ENCODE results near the gene IL27RA.
"Not testable (repeated sequence)": the region's sequence is repeated elsewhere in the genome, so short reads cannot be mapped to it uniquely, and the experiment has no call there.

Gene IL27RA

GRCh38 chr19:14030997-14031718, 404 bp upstream of the IL27RA start:
- no peak for DNase-seq (ENCODE audit: low read depth)

GRCh38 chr19:14033946-14034345, 2.4 kb downstream of the IL27RA start:
- no peak for DNase-seq (ENCODE audit: low read depth)

- DNase-seq (ENCODE audit: low read depth) = not testable (repeated sequence)
Observed at GRCh38 chr19:14035159-14035558, 3.6 kb downstream of the IL27RA start.

- no peak for DNase-seq (ENCODE audit: low read depth)
Observed at GRCh38 chr19:14035706-14036105, 4.1 kb downstream of the IL27RA start.

- DNase-seq (ENCODE audit: low read depth) = no peak
Observed at GRCh38 chr19:14039181-14039580, 7.6 kb downstream of the IL27RA start.

GRCh38 chr19:14042659-14043608, 11.4 kb downstream of the IL27RA start:
- peak; percentile 21 for DNase-seq (ENCODE audit: low read depth)

- not testable (repeated sequence) for DNase-seq (ENCODE audit: low read depth)
Observed at GRCh38 chr19:14047866-14048265, 16.3 kb downstream of the IL27RA start.

- peak; percentile 70 for DNase-seq (ENCODE audit: low read depth)
Observed at GRCh38 chr19:14048443-14049153, 17.0 kb downstream of the IL27RA start.

GRCh38 chr19:14050512-14050911, 18.9 kb downstream of the IL27RA start:
- no peak for DNase-seq (ENCODE audit: low read depth)

- not testable (repeated sequence) for DNase-seq (ENCODE audit: low read depth)
Observed at GRCh38 chr19:14050961-14051360, 19.4 kb downstream of the IL27RA start.

GRCh38 chr19:14051980-14052379, 20.4 kb downstream of the IL27RA start:
- no peak for DNase-seq (ENCODE audit: low read depth)

- no peak for DNase-seq (ENCODE audit: low read depth)
Observed at GRCh38 chr19:14052470-14052869, 20.9 kb downstream of the IL27RA start.

- no peak for DNase-seq (ENCODE audit: low read depth)
Observed at GRCh38 chr19:14053032-14053431, 21.5 kb downstream of the IL27RA start.

- DNase-seq (ENCODE audit: low read depth) = no peak
Observed at GRCh38 chr19:14053500-14053899, 21.9 kb downstream of the IL27RA start.

- DNase-seq (ENCODE audit: low read depth) = no peak
Observed at GRCh38 chr19:14054099-14054498, 22.5 kb downstream of the IL27RA start.

GRCh38 chr19:14054721-14055120, 23.2 kb downstream of the IL27RA start:
- DNase-seq (ENCODE audit: low read depth) = no peak

- no peak for DNase-seq (ENCODE audit: low read depth)
Observed at GRCh38 chr19:14055396-14055795, 23.8 kb downstream of the IL27RA start.

GRCh38 chr19:14056069-14056666, 24.6 kb downstream of the IL27RA start:
- DNase-seq (ENCODE audit: low read depth) = no peak

GRCh38 chr19:14056741-14057356, 25.3 kb downstream of the IL27RA start:
- no peak for DNase-seq (ENCODE audit: low read depth)

- DNase-seq (ENCODE audit: low read depth) = no peak
Observed at GRCh38 chr19:14058182-14059092, 26.9 kb downstream of the IL27RA start.

Measured in activated T-cell treated with anti-CD3 and anti-CD28 coated beads for 48 hours (primary cell).